Keratinocyte (primary cell): ENCODE data around the gene ATF6B. TPM values are rescaled to one million over a fixed set of nuclear protein-coding genes. Genes with fewer than 3 reads are reported as not detected.

Experiments
- DNase-seq: peaks from one replicate; pipeline ENCODE4 v3.0.0-alpha.2; 2011; ENCODE audit warnings: low read depth, missing footprints, low spot score
- FAIRE-seq: peaks from 2 replicates; lab custom pipeline; 2011; peaks lifted over from hg19 to GRCh38; lab: Jason Lieb, UNC
- H2AFZ ChIP-seq: 2 replicates; pipeline ENCODE4 v1.6.0; 2012; ENCODE audit warnings: low read length, control low read depth, inconsistent platforms; ENCODE audit not compliant: control insufficient read depth
- H3K27ac ChIP-seq: 2 replicates; pipeline ENCODE4 v1.5.1; 2011; ENCODE audit warnings: low read length; ENCODE audit not compliant: control insufficient read depth, insufficient read depth
- H3K27me3 ChIP-seq: 3 replicates; pipeline ENCODE4 v1.6.0; 2011; ENCODE audit warnings: low read length; ENCODE audit not compliant: control insufficient read depth, insufficient read depth; ENCODE audit errors: extremely low read depth
- H3K36me3 ChIP-seq, 2 experiments: 2 replicates in 1 of 2; 3 replicates in 1 of 2; pipeline ENCODE4 v1.5.1; 2011; ENCODE audit warnings: low read length in 2 of 2, mild to moderate bottlenecking in 1 of 2; ENCODE audit not compliant: control insufficient read depth in 2 of 2, insufficient read depth in 2 of 2; ENCODE audit errors: extremely low read depth in 1 of 2
- H3K4me1 ChIP-seq: 3 replicates; pipeline ENCODE4 v1.5.1; 2011; ENCODE audit warnings: low read length; ENCODE audit not compliant: control insufficient read depth, insufficient read depth; ENCODE audit errors: extremely low read depth
- H3K4me2 ChIP-seq: 3 replicates; pipeline ENCODE4 v1.6.0; 2011; ENCODE audit warnings: low read depth, low read length; ENCODE audit not compliant: control insufficient read depth, insufficient read depth; ENCODE audit errors: extremely low read depth
- H3K4me3 ChIP-seq, 3 experiments: fragments of 200-600 bp in 1 of 3; sonication (generic) in 1 of 3; 2 replicates in 2 of 3; 3 replicates in 1 of 3; pipeline ENCODE4 v1.5.1; 2011 to 2016; ENCODE audit warnings: low read length in 3 of 3, mild to moderate bottlenecking in 3 of 3, control low read depth in 2 of 3, inconsistent platforms in 1 of 3, low read depth in 1 of 3, mixed read lengths in 1 of 3, mixed run types in 1 of 3, moderate library complexity in 1 of 3; ENCODE audit not compliant: control insufficient read depth in 2 of 3, insufficient read depth in 2 of 3; ENCODE audit errors: extremely low read depth in 1 of 3
- H3K79me2 ChIP-seq: 2 replicates; pipeline ENCODE4 v1.6.0; 2012; ENCODE audit warnings: low read length; ENCODE audit not compliant: control insufficient read depth, insufficient read depth
- H3K9ac ChIP-seq: 3 replicates; pipeline ENCODE4 v1.6.0; 2011; ENCODE audit warnings: low read length; ENCODE audit not compliant: control insufficient read depth, insufficient read depth; ENCODE audit errors: extremely low read depth
- H3K9me1 ChIP-seq: 3 replicates; pipeline ENCODE4 v1.6.0; 2011; ENCODE audit warnings: low read length; ENCODE audit not compliant: control insufficient read depth, insufficient read depth; ENCODE audit errors: extremely low read depth
- H3K9me3 ChIP-seq: 2 replicates; pipeline ENCODE4 v1.5.1; 2012; ENCODE audit warnings: low read depth, low read length; ENCODE audit not compliant: control insufficient read depth
- H4K20me1 ChIP-seq: 3 replicates; pipeline ENCODE4 v1.6.0; 2011; ENCODE audit warnings: low read length; ENCODE audit not compliant: control insufficient read depth, insufficient read depth; ENCODE audit errors: extremely low read depth
- EZH2 ChIP-seq: IDR thresholded peaks from one replicate; pipeline ENCODE4 v1.6.1; 2012; ENCODE audit warnings: inconsistent platforms, mild to moderate bottlenecking, low read length, moderate library complexity
- dilution Hi-C: fragments of 300-500 bp; cut with MboI; formaldehyde crosslinking; loops from one replicate; pipeline ENCODE4 v1.7.0; 2020; ENCODE audit warnings: low sequenced_read_pairs; ENCODE audit not compliant: extremely low pct_ligation_motif_present
- polyA plus RNA-seq, 5 experiments: library from polyadenylated mRNA; depleted of rRNA in 3 of 5; stranded (reverse) in 3 of 5; stranded (forward) in 1 of 5; unstranded in 1 of 5; fragments of >200 nt; gene quantifications; 1 replicate in 1 of 5; 2 replicates in 3 of 5; 3 replicates in 1 of 5; pipeline versions ENCODE4 v1.2.1 to v1.2.3, GENCODE V29; 2011 to 2012; ENCODE audit warnings: missing spikeins in 2 of 5, low read depth in 1 of 5, low replicate concordance in 1 of 5
- TF ChIP-seq, protein P1 (sequence below), 3 experiments: IDR thresholded peaks in 1 of 3; conservative IDR thresholded peaks in 1 of 3; optimal IDR thresholded peaks in 1 of 3; 2 replicates in 2 of 3; 3 replicates in 1 of 3; pipeline versions ENCODE3 to v1.5.1; 2011; ENCODE audit warnings: low read length in 3 of 3, mild to moderate bottlenecking in 3 of 3, moderate library complexity in 2 of 3, control low read depth in 1 of 3, inconsistent platforms in 1 of 3; ENCODE audit not compliant: insufficient read depth in 2 of 3; ENCODE audit errors: extremely low read depth in 1 of 3

Gene ATF6B
- polyA plus RNA-seq, 1 donor (not counting 4 experiments of a cell fraction or from before 2014, with no cell fraction given), result 30.4 TPM

DNA sequence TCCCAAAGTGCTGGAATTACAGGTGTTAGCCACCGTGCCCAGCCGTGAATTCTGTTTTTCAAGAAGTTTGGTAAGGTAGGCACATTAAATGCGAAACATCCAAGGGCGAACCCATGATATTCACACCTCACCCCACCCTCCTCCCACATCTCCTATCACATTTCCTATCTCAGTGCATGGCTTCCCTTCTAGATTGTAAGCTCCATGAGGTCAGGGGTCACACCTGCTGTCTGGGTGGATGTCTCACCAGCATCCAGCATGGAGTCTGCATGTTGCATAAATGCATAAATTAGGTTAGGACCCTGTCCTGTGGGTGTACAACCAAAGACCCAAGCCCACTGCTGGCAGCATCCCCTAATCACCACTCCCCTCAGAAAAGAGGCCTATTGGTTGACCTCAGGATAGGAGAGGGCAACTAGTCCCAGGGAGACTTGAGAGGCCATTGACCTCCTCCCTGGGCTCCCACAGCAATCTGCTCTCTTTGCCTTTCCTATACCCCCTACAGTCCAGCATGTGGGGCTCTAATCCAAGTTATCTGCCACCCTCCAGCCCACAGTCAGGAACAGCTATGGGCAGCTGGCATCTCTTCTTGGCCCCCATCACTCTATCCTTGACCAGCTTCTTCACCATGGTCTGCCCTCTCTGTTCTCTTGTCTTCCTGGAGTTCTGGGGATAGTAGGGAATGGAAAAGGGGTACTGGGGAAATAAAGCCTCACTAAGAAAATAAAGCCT is 19.5 kb upstream of the ATF6B start:
- Histone ChIP-seq H3K9me3 (no peaks in the 10 kb centered on the region), H3K4me3 (no peak overlapping the region), H3K4me1 (peaks cover 4% of the 10 kb centered on the region), H3K36me3 (no peaks in the 10 kb centered on the region), H3K9me1 (no peaks in the 10 kb centered on the region), H2AFZ (no peak overlapping the region), H4K20me1 (no peaks in the 10 kb centered on the region), H3K9ac (no peak overlapping the region), H3K4me2 (peak overlapping the region; percentile 94), H3K79me2 (no peaks in the 10 kb centered on the region), H3K27me3 (peaks cover 4% of the 10 kb centered on the region), H3K27ac (no peak overlapping the region)
- dilution Hi-C loops, result no loop called here
- FAIRE-seq (no peak), DNase-seq (no peak)
- TF ChIP-seq, protein P1, sequence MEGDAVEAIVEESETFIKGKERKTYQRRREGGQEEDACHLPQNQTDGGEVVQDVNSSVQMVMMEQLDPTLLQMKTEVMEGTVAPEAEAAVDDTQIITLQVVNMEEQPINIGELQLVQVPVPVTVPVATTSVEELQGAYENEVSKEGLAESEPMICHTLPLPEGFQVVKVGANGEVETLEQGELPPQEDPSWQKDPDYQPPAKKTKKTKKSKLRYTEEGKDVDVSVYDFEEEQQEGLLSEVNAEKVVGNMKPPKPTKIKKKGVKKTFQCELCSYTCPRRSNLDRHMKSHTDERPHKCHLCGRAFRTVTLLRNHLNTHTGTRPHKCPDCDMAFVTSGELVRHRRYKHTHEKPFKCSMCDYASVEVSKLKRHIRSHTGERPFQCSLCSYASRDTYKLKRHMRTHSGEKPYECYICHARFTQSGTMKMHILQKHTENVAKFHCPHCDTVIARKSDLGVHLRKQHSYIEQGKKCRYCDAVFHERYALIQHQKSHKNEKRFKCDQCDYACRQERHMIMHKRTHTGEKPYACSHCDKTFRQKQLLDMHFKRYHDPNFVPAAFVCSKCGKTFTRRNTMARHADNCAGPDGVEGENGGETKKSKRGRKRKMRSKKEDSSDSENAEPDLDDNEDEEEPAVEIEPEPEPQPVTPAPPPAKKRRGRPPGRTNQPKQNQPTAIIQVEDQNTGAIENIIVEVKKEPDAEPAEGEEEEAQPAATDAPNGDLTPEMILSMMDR (optimal IDR thresholded peaks at IDR 0.05 in 1 of 3, IDR thresholded peaks at IDR 0.05 in 1 of 3, conservative IDR thresholded peaks at IDR 0.05 in 1 of 3; ENCODE audit: extremely low read depth in 1 of 3, insufficient read depth in 2 of 3, low read length in 3 of 3), result no peak
- no peak for TF ChIP-seq EZH2

DNA sequence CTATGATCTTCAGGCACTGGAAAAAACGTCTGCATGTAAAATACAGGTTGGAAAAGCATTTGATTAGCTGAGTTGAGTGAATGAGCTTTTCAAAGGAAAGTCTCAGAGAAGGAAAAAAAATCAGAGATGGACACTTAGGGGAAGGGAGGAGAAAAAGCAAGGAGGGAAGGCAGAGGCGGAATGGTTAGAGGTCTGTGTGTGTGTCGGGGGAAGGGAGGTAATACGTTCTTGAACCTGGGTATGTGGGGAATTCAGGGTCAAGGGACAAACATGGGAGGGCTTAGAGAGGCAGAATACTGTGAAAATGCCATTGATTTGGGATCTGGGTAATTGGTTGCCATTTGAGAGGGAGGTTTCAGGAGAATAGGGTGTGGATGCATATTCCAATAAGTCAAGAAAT is 18.6 kb upstream of the ATF6B start:
- TF ChIP-seq, protein P1 (optimal IDR thresholded peaks at IDR 0.05 in 1 of 3, IDR thresholded peaks at IDR 0.05 in 1 of 3, conservative IDR thresholded peaks at IDR 0.05 in 1 of 3; ENCODE audit: extremely low read depth in 1 of 3, insufficient read depth in 2 of 3, low read length in 3 of 3), result no peak
- TF ChIP-seq EZH2, result no peak
- H3K79me2 ChIP-seq, result no peaks in the 10 kb centered on the region
- H3K4me3 ChIP-seq, result no peak overlapping the region
- no peaks in the 10 kb centered on the region for H4K20me1 ChIP-seq
- H3K4me2 ChIP-seq, result no peak overlapping the region
- H3K27ac ChIP-seq, result no peak overlapping the region
- FAIRE-seq (no peak), DNase-seq (no peak)
- no peaks in the 10 kb centered on the region for H3K9me3 ChIP-seq
- no peak overlapping the region for H3K9ac ChIP-seq
- H3K4me1 ChIP-seq, result no peaks in the 10 kb centered on the region
- H3K27me3 ChIP-seq, result peaks cover 4% of the 10 kb centered on the region
- H3K9me1 ChIP-seq, result no peaks in the 10 kb centered on the region
- dilution Hi-C loops, result no loop called here
- H3K36me3 ChIP-seq, result no peaks in the 10 kb centered on the region
- H2AFZ ChIP-seq, result no peak overlapping the region
